Activated CD4-positive, alpha-beta T cell treated with anti-CD3 and anti-CD28 coated beads, Interleukin-2, amount 50 U/mL, for 24 hours (primary cell): ENCODE results near the gene THEMIS.
"Not testable (repeated sequence)": the region's sequence is repeated elsewhere in the genome, so short reads cannot be mapped to it uniquely, and the experiment has no call there.

Experiments used
- DNase-seq, 2 donors: peaks; one replicate each; pipeline ENCODE4 v3.0.0-alpha.2; 2020; ENCODE audit warnings: low read depth in 1 of 2, low spot score in 1 of 2

Gene THEMIS

DNA sequence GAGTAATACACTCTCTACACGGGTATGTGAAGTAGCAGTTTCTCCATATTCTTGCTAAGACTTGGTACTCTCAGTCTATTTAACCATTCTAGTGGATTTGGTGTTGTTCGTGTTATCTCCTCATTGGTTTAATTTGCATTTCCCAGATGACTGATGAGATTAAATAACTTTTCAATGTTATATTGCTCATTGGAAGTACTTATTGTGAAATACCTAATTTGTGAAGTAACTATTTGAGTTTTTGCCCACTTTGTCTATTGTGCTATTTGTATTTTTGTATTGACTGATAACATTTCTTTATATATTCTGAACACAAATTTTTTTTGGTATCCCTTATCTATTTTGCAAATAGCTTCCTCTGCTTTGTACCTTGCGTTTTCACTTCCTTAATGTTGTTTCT lies 167.9 kb downstream of the THEMIS start:
- DNase-seq: no peak

DNA sequence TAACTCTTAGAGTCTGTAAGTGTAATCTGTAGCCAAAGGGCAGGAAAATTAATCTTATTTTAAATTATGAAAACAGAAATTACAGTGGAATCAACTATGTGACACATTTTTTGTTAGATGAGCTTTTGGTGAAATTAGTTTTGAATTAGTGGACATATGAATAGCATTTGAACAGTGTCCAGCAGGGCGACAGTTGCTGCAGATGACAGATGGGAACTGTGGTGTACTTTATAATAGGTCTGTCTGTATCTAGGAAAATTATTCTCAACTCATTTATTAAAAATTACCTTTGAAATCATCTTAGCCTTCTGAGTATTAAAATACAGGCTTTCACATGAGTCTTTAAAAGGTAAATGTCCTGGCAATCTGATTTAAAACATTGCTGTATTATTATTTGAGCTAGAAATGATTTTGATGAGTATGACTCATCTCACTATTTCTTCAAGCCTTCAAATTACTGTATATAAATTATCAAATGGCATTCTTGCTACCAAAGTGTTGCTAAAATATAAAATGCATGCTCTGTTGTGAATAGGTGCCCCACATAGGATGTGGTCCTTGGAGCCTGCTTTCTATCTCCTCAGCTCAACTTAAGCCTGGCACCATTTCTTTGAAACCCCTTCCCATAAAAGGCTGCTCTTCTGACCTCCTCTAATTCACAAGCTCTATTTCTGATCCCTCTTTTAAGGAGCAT lies 173.5 kb downstream of the THEMIS start:
- DNase-seq: no peak

DNA sequence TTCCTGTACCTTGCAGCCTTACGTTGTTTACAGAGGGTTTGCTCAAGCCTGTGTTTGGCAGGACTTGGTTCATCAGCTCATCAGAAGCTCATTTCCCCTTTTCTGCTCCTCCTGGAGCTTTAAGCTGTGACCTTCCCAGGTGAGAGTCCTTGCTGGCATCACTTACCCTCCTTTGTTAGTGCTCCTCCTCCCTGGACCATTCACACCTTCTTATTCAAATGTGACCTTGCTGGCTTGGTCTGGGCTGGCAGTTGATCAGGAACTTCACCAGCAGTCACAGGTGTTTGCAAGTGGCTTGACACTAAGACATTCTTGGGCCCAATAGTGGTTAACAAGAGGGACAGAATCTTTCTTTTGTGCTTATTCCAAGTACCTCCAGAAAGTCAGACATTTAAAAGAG lies 175.0 kb downstream of the THEMIS start:
- no peak for DNase-seq

DNA sequence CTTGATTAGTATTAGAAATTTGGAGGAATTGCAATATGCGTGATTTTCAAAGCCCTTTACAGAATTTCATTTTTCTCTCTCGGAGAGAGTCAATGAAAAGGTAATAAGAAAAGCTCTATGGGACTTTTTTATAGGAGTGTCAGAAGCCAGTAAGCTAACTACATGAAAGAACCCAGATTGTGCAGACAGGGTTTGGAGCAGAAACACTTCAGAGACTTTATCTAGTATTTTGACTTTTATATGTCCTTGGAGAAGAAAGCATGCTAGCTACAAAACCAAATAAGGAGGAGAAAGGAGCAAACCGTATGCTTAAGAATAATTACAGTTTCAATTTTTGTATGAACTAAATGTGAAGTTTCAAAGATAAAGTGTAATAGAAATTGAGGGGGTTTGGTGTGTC lies 182.2 kb downstream of the THEMIS start:
- DNase-seq: no peak

DNA sequence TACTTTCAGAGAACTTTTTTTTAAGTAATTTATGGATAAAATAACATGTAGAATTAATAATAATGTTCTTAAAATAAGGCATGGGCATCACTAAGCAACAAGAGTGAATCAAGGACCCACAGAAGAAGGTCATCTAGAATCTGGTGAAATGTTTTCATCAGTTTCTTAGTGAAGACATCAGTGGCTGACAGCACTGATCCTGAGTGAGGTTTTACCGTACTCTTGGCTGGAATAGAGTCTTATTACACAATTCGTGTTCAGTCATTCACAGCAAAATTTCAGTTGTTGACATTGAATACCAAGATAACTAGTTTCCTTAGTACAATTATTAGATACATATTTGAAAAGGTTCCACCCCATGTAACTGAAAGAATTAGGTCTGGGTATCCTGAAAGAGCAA lies 183.5 kb downstream of the THEMIS start:
- DNase-seq: no peak

DNA sequence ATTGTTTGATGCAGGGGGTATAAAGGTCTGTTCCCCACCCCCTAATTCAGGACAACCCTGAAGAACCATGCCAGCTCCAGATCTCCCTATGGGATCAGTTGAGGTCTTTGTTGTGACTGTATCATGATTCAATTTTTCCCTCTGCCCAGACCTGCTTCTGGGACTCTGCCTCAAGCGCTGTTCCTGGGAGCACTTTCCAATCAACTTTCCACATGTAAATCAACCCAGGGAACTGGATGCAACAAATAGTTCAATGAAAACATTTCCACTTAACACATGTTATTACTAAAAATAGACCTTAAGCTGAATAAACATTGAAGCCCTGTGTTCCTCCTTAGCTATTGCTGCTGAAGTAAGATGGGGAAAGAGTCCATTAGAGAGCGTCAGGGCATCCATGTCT lies 184.4 kb downstream of the THEMIS start:
- no peak for DNase-seq

DNA sequence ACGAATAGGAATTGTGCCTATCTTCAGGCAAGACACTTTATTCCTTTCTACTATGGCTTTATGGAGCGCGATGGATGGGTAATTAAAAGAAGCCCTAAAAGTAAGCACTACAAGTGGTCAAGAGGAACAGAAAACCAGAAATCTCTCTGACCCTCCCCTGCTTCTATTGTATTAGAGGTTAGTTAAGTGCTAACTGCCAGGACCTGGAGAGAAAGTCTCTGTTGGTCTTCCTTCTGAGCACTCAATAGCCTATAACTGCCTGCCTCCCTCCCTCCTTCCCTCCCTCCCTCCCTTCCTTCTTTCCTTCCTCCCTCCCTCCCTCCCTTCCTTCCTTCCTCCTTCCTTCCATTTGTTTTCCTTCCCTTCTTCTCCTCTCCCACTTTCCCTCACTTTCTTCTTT lies 190.2 kb downstream of the THEMIS start:
- no peak for DNase-seq

DNA sequence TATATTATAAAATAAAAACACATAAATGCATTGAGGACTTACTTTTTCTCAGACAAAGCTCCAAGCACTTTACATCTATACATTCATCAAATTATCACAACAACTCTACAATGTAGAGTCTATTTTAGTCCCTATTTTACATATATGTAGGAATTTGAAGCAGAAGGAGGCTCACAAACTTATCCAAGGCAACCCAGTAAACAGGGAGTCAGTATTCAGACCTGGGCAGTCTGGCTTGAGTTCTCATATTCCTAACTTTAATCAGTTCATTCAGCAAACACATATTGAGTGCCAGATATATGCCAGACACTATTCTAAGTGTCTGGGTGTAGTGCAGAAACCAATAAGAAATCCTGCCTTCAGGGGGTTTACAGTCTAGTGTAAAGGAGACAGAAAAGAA lies 194.6 kb downstream of the THEMIS start:
- no peak for DNase-seq

DNA sequence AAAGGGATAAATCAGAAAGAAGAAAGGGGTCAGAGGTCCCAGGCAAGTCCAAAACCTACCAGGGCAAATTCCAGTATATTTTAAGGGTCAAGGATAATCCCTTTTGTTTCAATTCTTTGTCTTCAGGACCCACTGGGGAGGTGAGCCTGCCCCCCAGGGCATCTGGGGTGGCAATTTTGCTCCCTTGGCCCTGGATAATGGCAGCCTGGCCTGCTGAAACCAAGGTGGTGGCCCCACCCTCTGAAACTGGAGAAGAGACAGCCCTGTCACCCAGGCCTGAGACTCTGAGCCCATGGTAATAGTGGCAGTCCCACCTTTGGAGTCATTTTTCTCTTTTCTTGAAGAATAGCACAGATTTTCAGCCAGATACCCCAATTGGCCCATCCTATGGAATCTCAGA lies 205.8 kb downstream of the THEMIS start:
- no peak for DNase-seq

DNA sequence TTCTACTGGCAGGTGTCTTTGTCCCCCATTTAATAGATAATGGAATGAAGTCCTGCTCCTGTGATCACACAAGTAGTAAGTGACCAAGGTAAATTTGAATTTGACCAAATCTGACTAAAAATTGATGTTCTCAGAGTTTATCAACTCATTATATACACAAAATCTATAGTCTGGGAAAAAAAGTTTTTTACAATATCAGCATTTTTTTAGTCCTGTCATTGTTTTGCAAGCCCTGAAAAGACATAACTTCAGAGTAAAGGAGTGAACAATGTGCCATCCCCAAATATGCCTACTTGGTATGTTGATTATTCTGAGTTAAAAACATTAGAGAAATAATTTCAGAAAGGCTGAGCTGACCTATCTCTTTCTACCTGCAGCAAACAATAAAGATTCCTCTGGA lies 209.7 kb downstream of the THEMIS start:
- DNase-seq: no peak

DNA sequence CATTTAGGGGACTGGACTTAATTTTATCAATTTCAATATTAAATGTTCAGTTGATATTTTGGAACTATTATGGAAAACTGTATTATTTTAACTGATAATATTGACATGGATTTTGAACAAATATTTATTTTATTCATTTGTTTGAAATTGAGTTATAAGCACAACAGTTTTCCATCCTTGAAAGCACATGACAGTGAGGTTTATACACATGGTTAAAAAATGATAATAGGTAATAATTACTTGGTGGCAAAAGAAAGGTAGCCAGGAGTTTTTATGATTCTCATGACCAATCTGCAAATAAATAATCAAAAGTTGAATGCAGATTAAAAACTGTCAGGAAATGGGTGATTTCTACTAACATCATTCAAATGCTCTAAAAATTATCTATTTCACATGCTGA lies 210.3 kb downstream of the THEMIS start:
- DNase-seq: no peak

DNA sequence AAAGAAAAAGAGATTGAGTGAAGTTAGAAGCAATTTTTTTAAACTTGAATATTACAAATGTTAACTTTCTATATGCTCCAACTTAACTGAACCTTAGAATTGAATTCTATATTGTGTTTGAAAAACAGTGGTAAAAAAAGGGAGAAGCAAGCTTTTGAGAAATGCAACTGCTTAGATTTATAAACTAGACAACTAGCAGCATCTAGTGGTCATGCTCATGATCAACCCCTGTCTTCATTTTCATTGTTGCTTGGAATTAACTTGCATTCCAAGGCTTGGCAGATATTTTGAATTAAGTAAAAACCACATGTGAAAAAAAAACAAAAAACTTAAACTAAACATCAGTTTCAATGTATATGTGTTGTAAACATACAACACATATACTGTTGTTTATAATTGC lies 210.8 kb downstream of the THEMIS start:
- no peak for DNase-seq

DNA sequence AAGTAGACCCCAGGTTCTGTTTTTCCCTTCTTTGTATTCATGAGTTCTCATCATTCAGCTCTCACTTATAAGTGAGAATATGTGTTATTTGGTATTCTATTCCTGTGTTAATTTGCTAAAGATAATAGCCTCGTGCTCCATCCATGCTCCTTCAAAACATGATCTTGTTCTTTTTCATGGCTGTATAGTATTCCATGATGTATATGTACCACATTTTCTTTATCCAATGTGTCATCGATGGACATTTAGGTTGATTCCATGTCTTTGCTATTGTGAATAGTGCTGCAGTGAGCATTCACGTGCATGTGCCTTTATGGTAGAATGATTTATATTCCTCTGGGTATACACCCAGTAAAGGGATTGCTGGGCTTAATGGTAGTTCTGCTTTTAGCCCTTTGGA lies 213.4 kb downstream of the THEMIS start:
- DNase-seq: not testable (repeated sequence)

DNA sequence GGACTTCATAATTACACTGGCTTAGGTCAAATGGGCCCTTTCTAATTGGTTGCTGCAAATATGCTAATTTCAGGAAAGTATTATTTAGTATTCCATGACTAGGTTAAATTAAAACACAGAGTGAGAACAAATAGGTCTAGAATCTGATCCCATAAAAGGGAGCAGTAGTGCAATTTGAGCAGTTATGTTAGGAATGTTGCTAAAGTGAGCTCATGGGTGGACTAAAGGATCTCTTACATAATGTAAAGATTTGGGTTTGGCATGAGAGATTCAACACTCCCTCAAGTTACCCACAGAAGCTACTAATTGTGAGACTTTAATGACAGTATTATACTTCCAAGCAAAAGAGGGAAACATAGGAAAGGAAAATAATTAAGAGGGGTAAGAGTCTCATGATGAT lies 214.8 kb downstream of the THEMIS start:
- DNase-seq: no peak

DNA sequence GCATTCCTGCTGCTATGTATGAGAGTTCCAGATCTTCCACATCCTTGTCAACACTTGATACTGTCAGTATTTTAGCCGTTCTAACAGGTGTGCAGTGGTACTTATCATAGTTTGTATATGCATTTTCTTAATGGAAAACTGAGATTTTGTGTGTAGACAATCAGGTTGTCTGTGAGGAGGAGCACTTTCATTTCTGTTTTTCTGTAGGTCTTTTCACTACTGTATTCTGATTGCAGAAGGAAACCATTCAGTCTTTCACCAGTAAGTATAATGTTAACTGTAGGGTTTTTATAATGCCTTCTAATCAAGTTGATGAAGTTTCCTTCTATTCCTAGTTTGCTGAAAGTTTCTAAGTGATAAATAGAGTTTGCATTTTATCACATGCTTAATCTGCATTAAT lies 216.4 kb downstream of the THEMIS start:
- no peak for DNase-seq
